ENCODE data around the gene AQP6.

AQP6 gene

GRCh38 chr12:49967042-49967776, 5.5 kb upstream of the AQP6 start:
- no peak for TF ChIP-seq TAF1 (IDR thresholded peaks at IDR 0.05; ENCODE audit: low read depth, low read length)
- TF ChIP-seq SPI1 (IDR thresholded peaks at IDR 0.05; ENCODE audit: low read depth, low read length) = no peak
- no peak for TF ChIP-seq POLR2A (IDR thresholded peaks at IDR 0.05; ENCODE audit: low read depth, low read length)
- TF ChIP-seq PAX5 (IDR thresholded peaks at IDR 0.05; ENCODE audit: insufficient read depth, low read length, severe bottlenecking) = no peak
- no peak for TF ChIP-seq POLR2AphosphoS5 (IDR thresholded peaks at IDR 0.05; ENCODE audit: low read depth, low read length)
- no peak for TF ChIP-seq POU2F2 (IDR thresholded peaks at IDR 0.05; ENCODE audit: low read depth, low read length)
- DNase-seq (ENCODE audit: insufficient read length, low spot score) (peak; percentile 94), FAIRE-seq (peak; percentile 98)

GRCh38 chr12:49967777-49968250, 4.9 kb upstream of the AQP6 start:
- DNase-seq (ENCODE audit: insufficient read length, low spot score) (no peak), FAIRE-seq (no peak)
- TF ChIP-seq SPI1 (IDR thresholded peaks at IDR 0.05; ENCODE audit: low read depth, low read length) (no peak), PAX5 (IDR thresholded peaks at IDR 0.05; ENCODE audit: insufficient read depth, low read length, severe bottlenecking) (no peak), POLR2A (IDR thresholded peaks at IDR 0.05; ENCODE audit: low read depth, low read length) (no peak), POU2F2 (IDR thresholded peaks at IDR 0.05; ENCODE audit: low read depth, low read length) (no peak), TAF1 (IDR thresholded peaks at IDR 0.05; ENCODE audit: low read depth, low read length) (no peak), POLR2AphosphoS5 (IDR thresholded peaks at IDR 0.05; ENCODE audit: low read depth, low read length) (no peak)

GRCh38 chr12:49968471-49968870, 4.3 kb upstream of the AQP6 start:
- DNase-seq (ENCODE audit: insufficient read length, low spot score) (no peak), FAIRE-seq (no peak)
- TF ChIP-seq SPI1 (IDR thresholded peaks at IDR 0.05; ENCODE audit: low read depth, low read length) (no peak), TAF1 (IDR thresholded peaks at IDR 0.05; ENCODE audit: low read depth, low read length) (no peak), POLR2AphosphoS5 (IDR thresholded peaks at IDR 0.05; ENCODE audit: low read depth, low read length) (no peak), PAX5 (IDR thresholded peaks at IDR 0.05; ENCODE audit: insufficient read depth, low read length, severe bottlenecking) (no peak), POLR2A (IDR thresholded peaks at IDR 0.05; ENCODE audit: low read depth, low read length) (no peak), POU2F2 (IDR thresholded peaks at IDR 0.05; ENCODE audit: low read depth, low read length) (no peak)

GRCh38 chr12:49969027-49969426, 3.7 kb upstream of the AQP6 start:
- DNase-seq (ENCODE audit: insufficient read length, low spot score) (no peak), FAIRE-seq (no peak)
- TF ChIP-seq POLR2AphosphoS5 (IDR thresholded peaks at IDR 0.05; ENCODE audit: low read depth, low read length) (no peak), TAF1 (IDR thresholded peaks at IDR 0.05; ENCODE audit: low read depth, low read length) (no peak), SPI1 (IDR thresholded peaks at IDR 0.05; ENCODE audit: low read depth, low read length) (no peak), PAX5 (IDR thresholded peaks at IDR 0.05; ENCODE audit: insufficient read depth, low read length, severe bottlenecking) (no peak), POU2F2 (IDR thresholded peaks at IDR 0.05; ENCODE audit: low read depth, low read length) (no peak), POLR2A (IDR thresholded peaks at IDR 0.05; ENCODE audit: low read depth, low read length) (no peak)

- DNase-seq (ENCODE audit: insufficient read length, low spot score) = no peak
- no peak for FAIRE-seq
- no peak for TF ChIP-seq TAF1 (IDR thresholded peaks at IDR 0.05; ENCODE audit: low read depth, low read length)
- TF ChIP-seq PAX5 (IDR thresholded peaks at IDR 0.05; ENCODE audit: insufficient read depth, low read length, severe bottlenecking) = no peak
- no peak for TF ChIP-seq SPI1 (IDR thresholded peaks at IDR 0.05; ENCODE audit: low read depth, low read length)
- no peak for TF ChIP-seq POU2F2 (IDR thresholded peaks at IDR 0.05; ENCODE audit: low read depth, low read length)
- no peak for TF ChIP-seq POLR2A (IDR thresholded peaks at IDR 0.05; ENCODE audit: low read depth, low read length)
- no peak for TF ChIP-seq POLR2AphosphoS5 (IDR thresholded peaks at IDR 0.05; ENCODE audit: low read depth, low read length)
Measured at GRCh38 chr12:49969651-49970429, 2.9 kb upstream of the AQP6 start.

GRCh38 chr12:49970658-49971057, 2.1 kb upstream of the AQP6 start:
- DNase-seq (ENCODE audit: insufficient read length, low spot score) (no peak), FAIRE-seq (no peak)
- TF ChIP-seq POU2F2 (IDR thresholded peaks at IDR 0.05; ENCODE audit: low read depth, low read length) (no peak), SPI1 (IDR thresholded peaks at IDR 0.05; ENCODE audit: low read depth, low read length) (no peak), PAX5 (IDR thresholded peaks at IDR 0.05; ENCODE audit: insufficient read depth, low read length, severe bottlenecking) (no peak), POLR2A (IDR thresholded peaks at IDR 0.05; ENCODE audit: low read depth, low read length) (no peak), TAF1 (IDR thresholded peaks at IDR 0.05; ENCODE audit: low read depth, low read length) (no peak), POLR2AphosphoS5 (IDR thresholded peaks at IDR 0.05; ENCODE audit: low read depth, low read length) (no peak)

- DNase-seq (ENCODE audit: insufficient read length, low spot score) (no peak), FAIRE-seq (no peak)
- TF ChIP-seq TAF1 (IDR thresholded peaks at IDR 0.05; ENCODE audit: low read depth, low read length) (no peak), PAX5 (IDR thresholded peaks at IDR 0.05; ENCODE audit: insufficient read depth, low read length, severe bottlenecking) (no peak), POU2F2 (IDR thresholded peaks at IDR 0.05; ENCODE audit: low read depth, low read length) (no peak), SPI1 (IDR thresholded peaks at IDR 0.05; ENCODE audit: low read depth, low read length) (no peak), POLR2AphosphoS5 (IDR thresholded peaks at IDR 0.05; ENCODE audit: low read depth, low read length) (no peak), POLR2A (IDR thresholded peaks at IDR 0.05; ENCODE audit: low read depth, low read length) (no peak)
Measured at GRCh38 chr12:49971141-49971540, 1.6 kb upstream of the AQP6 start.

GRCh38 chr12:49972129-49972528, 618 bp upstream of the AQP6 start:
- TF ChIP-seq POLR2A (IDR thresholded peaks at IDR 0.05; ENCODE audit: low read depth, low read length) (no peak), POU2F2 (IDR thresholded peaks at IDR 0.05; ENCODE audit: low read depth, low read length) (no peak), POLR2AphosphoS5 (IDR thresholded peaks at IDR 0.05; ENCODE audit: low read depth, low read length) (no peak), PAX5 (IDR thresholded peaks at IDR 0.05; ENCODE audit: insufficient read depth, low read length, severe bottlenecking) (no peak), TAF1 (IDR thresholded peaks at IDR 0.05; ENCODE audit: low read depth, low read length) (no peak), SPI1 (IDR thresholded peaks at IDR 0.05; ENCODE audit: low read depth, low read length) (no peak)
- no peak for FAIRE-seq
- no peak for DNase-seq (ENCODE audit: insufficient read length, low spot score)

GRCh38 chr12:49973361-49973830, 649 bp downstream of the AQP6 start:
- no peak for DNase-seq (ENCODE audit: insufficient read length, low spot score)
- TF ChIP-seq POLR2AphosphoS5 (IDR thresholded peaks at IDR 0.05; ENCODE audit: low read depth, low read length) = no peak
- no peak for FAIRE-seq

Measured in GM12891 (cell line).